Muscle layer of duodenum (tissue), 2 donors: ENCODE measurements around the gene RAD51B.

Source experiments
- H3K27ac ChIP-seq: one replicate; pipeline ENCODE4 v1.7.0; 2013; ENCODE audit warnings: mild to moderate bottlenecking, low read length
- H3K27me3 ChIP-seq: one replicate; pipeline ENCODE4 v1.7.0; 2013; ENCODE audit warnings: low read depth, mild to moderate bottlenecking, control low read depth, low read length
- H3K36me3 ChIP-seq, 2 donors: one replicate each; pipeline ENCODE4 v1.7.0; 2013; ENCODE audit warnings: low read length in 2 of 2, control low read depth in 1 of 2, mild to moderate bottlenecking in 1 of 2; ENCODE audit not compliant: insufficient read depth in 2 of 2, control insufficient read depth in 1 of 2
- H3K4me1 ChIP-seq, 2 donors: one replicate each; pipeline ENCODE4 v1.7.0; 2013; ENCODE audit warnings: low read length in 2 of 2, mild to moderate bottlenecking in 2 of 2, control low read depth in 1 of 2, moderate library complexity in 1 of 2; ENCODE audit not compliant: insufficient read depth in 2 of 2, control insufficient read depth in 1 of 2
- H3K4me3 ChIP-seq, 2 donors: one replicate each; pipeline ENCODE4 v1.7.0; 2013; ENCODE audit warnings: low read length in 2 of 2, low read depth in 1 of 2, mild to moderate bottlenecking in 1 of 2
- H3K9me3 ChIP-seq, 2 donors: one replicate each; pipeline ENCODE4 v1.7.0; 2013; ENCODE audit warnings: low read length in 2 of 2, control low read depth in 1 of 2, mild to moderate bottlenecking in 1 of 2; ENCODE audit not compliant: control insufficient read depth in 1 of 2
- donor health status: healthy.

RAD51B gene

GRCh38 chr14:68158640-68159039 is 339.1 kb downstream of the RAD51B start:
- no peaks in the 10 kb centered on the region for H3K9me3 ChIP-seq
- H3K27me3 ChIP-seq = no peaks in the 10 kb centered on the region
- peaks cover 7 to 9% of the 10 kb centered on the region in 2 donors for H3K4me1 ChIP-seq
- H3K27ac ChIP-seq = no peak overlapping the region
- H3K36me3 ChIP-seq = no peaks in the 10 kb centered on the region
- no peak overlapping the region for H3K4me3 ChIP-seq

- Histone ChIP-seq H3K27me3 (no peaks in the 10 kb centered on the region), H3K27ac (no peak overlapping the region), H3K4me1 (peaks cover 9 to 13% of the 10 kb centered on the region in 2 donors), H3K36me3 (no peaks in the 10 kb centered on the region), H3K4me3 (no peak overlapping the region), H3K9me3 (no peaks in the 10 kb centered on the region)
These were observed 340.4 kb downstream of the RAD51B start for GRCh38 chr14:68159701-68160633.

GRCh38 chr14:68160779-68161546 is 341.4 kb downstream of the RAD51B start:
- Histone ChIP-seq H3K4me3 (no peak overlapping the region), H3K36me3 (no peaks in the 10 kb centered on the region), H3K27ac (no peak overlapping the region), H3K4me1 (peaks cover 9 to 17% of the 10 kb centered on the region in 2 donors), H3K9me3 (no peaks in the 10 kb centered on the region), H3K27me3 (no peaks in the 10 kb centered on the region)

GRCh38 chr14:68162887-68163286 is 343.3 kb downstream of the RAD51B start:
- no peak overlapping the region for H3K27ac ChIP-seq
- no peaks in the 10 kb centered on the region for H3K27me3 ChIP-seq

GRCh38 chr14:68164711-68165113 is 345.1 kb downstream of the RAD51B start:
- H3K27me3 ChIP-seq = no peaks in the 10 kb centered on the region
- peak overlapping the region; percentile 57 for H3K27ac ChIP-seq
- no peaks in the 10 kb centered on the region for H3K9me3 ChIP-seq
- no peak overlapping the region for H3K4me3 ChIP-seq
- peaks cover 12 to 24% of the 10 kb centered on the region in 2 donors for H3K4me1 ChIP-seq
- H3K36me3 ChIP-seq = no peaks in the 10 kb centered on the region

More at GRCh38 chr14:68162887-68163286, 343.3 kb downstream of the RAD51B start:
- H3K36me3 ChIP-seq = no peaks in the 10 kb centered on the region
- no peak overlapping the region for H3K4me3 ChIP-seq
- peaks cover 10 to 18% of the 10 kb centered on the region in 2 donors for H3K4me1 ChIP-seq
- H3K9me3 ChIP-seq = no peaks in the 10 kb centered on the region

- Histone ChIP-seq H3K36me3 (no peaks in the 10 kb centered on the region), H3K27ac (peak overlapping the region; percentile 57), H3K9me3 (no peaks in the 10 kb centered on the region), H3K4me3 (peak overlapping the region in 1 of 2 donors; percentile 12), H3K4me1 (peaks cover 12 to 24% of the 10 kb centered on the region in 2 donors), H3K27me3 (no peaks in the 10 kb centered on the region)
These were observed 345.8 kb downstream of the RAD51B start for GRCh38 chr14:68165274-68165843.

GRCh38 chr14:68166731-68167382 is 347.3 kb downstream of the RAD51B start:
- no peaks in the 10 kb centered on the region for H3K36me3 ChIP-seq
- no peak overlapping the region for H3K4me3 ChIP-seq
- no peaks in the 10 kb centered on the region for H3K9me3 ChIP-seq
- peak overlapping the region; percentile 57 for H3K27ac ChIP-seq
- peaks cover 12 to 24% of the 10 kb centered on the region in 2 donors for H3K4me1 ChIP-seq
- H3K27me3 ChIP-seq = no peaks in the 10 kb centered on the region

GRCh38 chr14:68167383-68168087 is 348.0 kb downstream of the RAD51B start:
- Histone ChIP-seq H3K27me3 (no peaks in the 10 kb centered on the region), H3K4me3 (no peak overlapping the region), H3K9me3 (no peaks in the 10 kb centered on the region), H3K27ac (peak overlapping the region; percentile 57), H3K36me3 (no peaks in the 10 kb centered on the region), H3K4me1 (peaks cover 12 to 30% of the 10 kb centered on the region in 2 donors)

- H3K4me1 ChIP-seq = peaks cover 20 to 38% of the 10 kb centered on the region in 2 donors
- H3K27ac ChIP-seq = peak overlapping the region; percentile 28
These were observed 349.0 kb downstream of the RAD51B start for GRCh38 chr14:68168460-68169109.

GRCh38 chr14:68172216-68172615 is 352.6 kb downstream of the RAD51B start:
- H3K36me3 ChIP-seq = no peaks in the 10 kb centered on the region
- no peaks in the 10 kb centered on the region for H3K9me3 ChIP-seq
- H3K4me1 ChIP-seq = peaks cover 23 to 29% of the 10 kb centered on the region in 2 donors
- H3K4me3 ChIP-seq = no peak overlapping the region
- no peaks in the 10 kb centered on the region for H3K27me3 ChIP-seq
- H3K27ac ChIP-seq = peak overlapping the region; percentile 47

More at GRCh38 chr14:68168460-68169109, 349.0 kb downstream of the RAD51B start:
- H3K27me3 ChIP-seq = no peaks in the 10 kb centered on the region
- H3K36me3 ChIP-seq = no peaks in the 10 kb centered on the region
- H3K4me3 ChIP-seq = no peak overlapping the region
- H3K9me3 ChIP-seq = no peaks in the 10 kb centered on the region
